ENCODE data around the gene HAL.
"Not testable (repeated sequence)": the region's sequence is repeated elsewhere in the genome, so short reads cannot be mapped to it uniquely, and the experiment has no call there.

The HAL gene

GRCh38 chr12:95974358-95974757, 21.8 kb downstream of the HAL start:
- DNase-seq = no peak

- DNase-seq = no peak
Observed at GRCh38 chr12:95972832-95973456, 23.2 kb downstream of the HAL start.

DNA sequence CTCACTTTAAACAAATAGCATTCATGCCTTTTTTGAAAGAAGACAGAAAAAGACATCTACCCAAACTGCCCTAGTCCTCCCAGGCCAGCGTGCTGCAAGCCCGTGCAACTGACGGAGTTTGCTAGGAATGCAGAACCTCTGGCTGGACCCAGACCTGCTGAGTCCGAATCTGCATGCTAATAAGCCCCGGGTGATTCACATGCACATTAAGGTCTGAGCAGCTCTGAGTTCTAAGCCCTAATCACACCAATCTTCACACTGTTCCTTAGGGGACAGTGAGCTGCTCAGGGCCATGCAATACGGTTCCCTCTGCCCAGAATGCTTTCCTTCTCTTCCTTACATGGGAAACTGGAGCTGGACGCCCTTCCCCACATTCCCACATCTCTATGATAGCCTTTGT, 25.2 kb downstream of the HAL start:
- DNase-seq = no peak

DNA sequence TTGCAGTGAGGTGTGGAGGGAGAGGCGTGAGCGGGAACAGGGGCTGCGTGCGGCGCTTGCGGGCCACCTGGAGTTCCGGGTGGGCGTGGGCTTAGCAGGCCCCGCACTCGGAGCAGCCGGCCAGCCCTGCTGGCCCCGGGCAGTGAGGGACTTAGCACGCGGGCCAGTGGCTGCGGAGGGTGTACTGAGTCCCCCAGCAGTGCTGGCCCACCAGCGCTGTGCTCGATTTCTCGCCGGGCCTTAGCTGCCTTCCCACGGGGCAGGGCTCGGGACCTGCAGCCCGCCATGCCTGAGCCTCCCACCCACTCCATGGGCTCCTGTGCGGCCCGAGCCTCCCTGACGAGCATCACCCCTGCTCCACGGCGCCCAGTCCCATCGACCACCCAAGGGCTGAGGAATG, 27.0 kb downstream of the HAL start:
- not testable (repeated sequence) for DNase-seq

- no peak for DNase-seq
Observed at GRCh38 chr12:95967301-95967700, 28.8 kb downstream of the HAL start.

GRCh38 chr12:95966287-95966870, 29.8 kb downstream of the HAL start:
- no peak for DNase-seq

- DNase-seq = no peak
Observed at GRCh38 chr12:95963096-95963495, 33.0 kb downstream of the HAL start.

DNA sequence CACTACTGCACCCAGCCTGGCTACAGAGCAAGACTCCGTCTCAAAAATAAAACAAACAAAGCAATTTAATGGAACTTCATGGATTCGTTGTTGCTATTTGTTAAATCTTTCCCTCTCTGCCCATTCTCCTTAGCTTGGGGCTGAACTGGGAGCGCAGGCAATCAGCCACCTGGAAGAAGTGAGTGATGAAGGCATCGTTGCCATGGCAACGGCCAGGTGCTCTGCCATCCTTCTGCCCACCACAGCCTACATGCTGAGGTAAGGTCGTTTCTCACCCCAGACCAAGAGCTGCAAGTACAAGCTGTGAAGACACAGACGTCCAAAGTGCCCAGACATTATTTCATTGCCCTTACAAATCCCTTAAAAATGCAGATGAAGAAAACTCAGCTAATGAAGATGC, 33.9 kb downstream of the HAL start:
- DNase-seq = no peak

DNA sequence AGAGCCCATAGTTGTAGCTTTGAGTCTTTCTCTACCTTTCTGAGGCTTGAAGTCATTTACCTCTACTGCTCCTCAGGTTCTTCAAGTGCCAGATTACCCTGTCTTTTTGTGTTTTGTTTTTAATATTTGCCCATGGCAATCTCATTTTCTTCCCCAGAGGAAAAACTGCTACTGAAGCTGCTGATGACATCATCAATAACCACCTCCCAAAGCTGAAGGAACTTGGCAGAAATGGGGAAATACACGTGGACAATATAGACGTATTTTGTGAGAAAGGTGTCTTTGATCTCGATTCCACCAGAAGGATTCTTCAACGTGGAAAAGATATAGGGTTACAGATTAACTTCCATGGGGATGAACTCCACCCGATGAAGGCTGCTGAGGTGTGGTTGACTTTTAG, 35.9 kb downstream of the HAL start:
- DNase-seq = no peak

GRCh38 chr12:95959107-95959506, 37.0 kb downstream of the HAL start:
- no peak for DNase-seq

- DNase-seq = no peak
Observed at GRCh38 chr12:95956557-95957145, 39.5 kb downstream of the HAL start.

- no peak for DNase-seq
Observed at GRCh38 chr12:95955549-95956159, 40.5 kb downstream of the HAL start.

- no peak for DNase-seq
Observed at GRCh38 chr12:95953000-95953399, 43.1 kb downstream of the HAL start.

GRCh38 chr12:95951515-95951914, 44.6 kb downstream of the HAL start:
- no peak for DNase-seq

GRCh38 chr12:95949477-95950206, 46.5 kb downstream of the HAL start:
- DNase-seq = no peak

- DNase-seq = no peak
Observed at GRCh38 chr12:95944108-95944704, 51.9 kb downstream of the HAL start.

GRCh38 chr12:95943330-95943842, 52.8 kb downstream of the HAL start, which contains the start of gene AMDHD1:
Gene AMDHD1, plus strand, starts transcription at chr12:95943331. Its CDS starts 68 bp downstream, at chr12:95943399.
- DNase-seq = no peak

DNA sequence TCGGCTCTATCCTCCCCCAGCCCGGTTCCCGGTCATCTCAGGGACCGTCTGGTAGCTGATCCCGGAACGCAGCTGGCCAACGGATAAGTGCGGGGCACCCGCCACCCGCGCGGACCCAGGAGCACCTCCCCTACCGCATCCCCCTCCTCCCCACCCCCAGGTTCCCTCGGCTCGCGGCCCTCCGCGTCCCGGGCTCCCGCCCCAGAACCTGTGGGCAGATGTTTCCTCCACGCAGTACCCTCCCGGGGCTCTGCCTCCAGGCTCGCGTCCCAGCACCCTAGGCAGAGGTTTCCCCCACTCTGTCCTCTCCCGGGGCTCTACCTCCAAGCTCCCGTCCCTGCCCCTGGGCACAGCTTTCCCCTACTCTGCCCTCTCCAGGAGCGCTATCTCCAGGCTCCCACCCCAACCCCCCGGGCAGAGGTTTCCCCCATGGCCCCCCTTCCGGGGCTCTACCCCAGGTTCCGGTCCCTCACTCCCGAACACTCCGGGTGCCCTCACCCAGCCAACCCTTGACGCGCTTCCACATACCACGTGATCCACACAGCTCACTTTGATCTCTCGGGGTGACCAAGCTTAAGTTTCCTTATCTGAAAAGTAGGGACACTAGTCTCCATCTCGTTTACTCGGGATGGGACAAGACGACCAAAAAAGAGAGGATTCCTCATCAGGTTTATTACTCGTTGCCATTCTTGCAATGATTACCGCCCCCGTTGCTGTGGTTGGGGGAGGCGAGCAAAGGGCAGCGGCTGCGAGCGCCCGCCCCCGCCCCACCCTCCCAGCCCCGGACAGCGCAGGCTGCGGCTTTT, 53.4 kb downstream of the HAL start, which contains the start of gene CCDC38:
CCDC38 (minus strand) TSS at position 91 of the 806 bp plus-strand sequence. CDS start 6,105 bp downstream, outside the sequence.
- DNase-seq = peak; percentile 63

DNA sequence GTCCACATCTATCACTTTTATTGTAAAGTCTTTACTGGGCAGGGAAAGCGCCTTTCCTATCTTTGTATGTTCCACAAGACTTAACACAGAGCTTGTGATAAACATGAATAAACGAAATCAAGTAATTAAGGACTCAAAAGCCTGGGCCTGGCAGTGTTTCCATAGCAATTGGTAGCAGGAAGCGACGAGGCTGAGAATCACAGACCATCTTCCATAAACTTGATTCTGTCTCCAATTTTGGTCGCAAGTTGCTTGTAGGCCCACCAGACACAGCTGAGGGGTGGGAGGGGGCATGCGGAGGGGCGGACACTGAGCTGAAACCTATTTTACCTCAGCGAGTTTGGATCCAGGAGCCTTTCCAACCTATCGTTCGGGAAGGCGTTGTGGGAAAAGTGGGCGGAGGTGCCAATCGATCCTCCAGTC, 54.0 kb downstream of the HAL start:
- DNase-seq = no peak

- no peak for DNase-seq
Observed at GRCh38 chr12:95940514-95940913, 55.6 kb downstream of the HAL start.
